Small intestine (tissue), 4 donors: ENCODE data around the gene SCYL2. TPM values are rescaled to one million over a fixed set of nuclear protein-coding genes. Genes with fewer than 3 reads are reported as not detected.

Source experiments
- polyA plus RNA-seq, 4 donors: library from polyadenylated mRNA; stranded (reverse) in 3 of 4; unstranded in 1 of 4; fragments of 200-250 nt in 3 of 4; fragments of 120-200 nt in 1 of 4; gene quantifications; one replicate each; pipeline versions ENCODE4 v1.2.1 to v1.2.3, GENCODE V29; 2013
- donor health status: healthy with polysubstance abuse.
- donor health status: Bipolar disorder and iron deficiency.
- donor health status: healthy.

The SCYL2 gene
- polyA plus RNA-seq, 4 donors, result 15.8 to 41.0 (median 21.6) TPM

Other genes starting within 250 kb of the SCYL2 start
- gene BLTP3B, start 124.3 kb upstream of the SCYL2 start, polyA plus RNA-seq, result 10 to 100 TPM in 3 of 4 donors, 1 to 10 TPM in 1; 7.0 to 18.8 (median 10.6) TPM
- gene ACTR6, start 66.4 kb upstream of the SCYL2 start, polyA plus RNA-seq, result 10 to 100 TPM; 20.0 to 31.5 (median 23.7) TPM
- gene DEPDC4, start 98 bp upstream of the SCYL2 start, polyA plus RNA-seq, result 1 to 10 TPM in 3 of 4 donors, under 1 TPM in 1; 0.67 to 3.6 (median 1.5) TPM
- 1 to 10 TPM in 3 of 4 donors, under 1 TPM in 1; 0.22 to 5.6 (median 1.6) TPM for gene SLC17A8, start 89.9 kb downstream of the SCYL2 start, polyA plus RNA-seq
- 100 to 1,000 TPM in 1 of 4 donors, 10 to 100 TPM in 3; 16.5 to 139 (median 45.0) TPM for gene NR1H4, start 206.7 kb downstream of the SCYL2 start, polyA plus RNA-seq